Natural killer cell (primary cell): ENCODE data around the gene TEAD4. TPM values are rescaled to one million over a fixed set of nuclear protein-coding genes. Genes with fewer than 3 reads are reported as not detected.

Experiments
- ATAC-seq, 3 donors: fragments of 150-1000 bp in 2 of 3; fragments of 200-7000 bp in 1 of 3; cut with Tn5 transposase; 1 replicate in 1 of 3; 2 replicates in 2 of 3; pipeline ENCODE4 v1.10.0; 2021; ENCODE audit warnings: mild to moderate bottlenecking in 2 of 3, moderate library complexity in 2 of 3
- DNase-seq, 2 donors: peaks; one replicate each; pipeline versions ENCODE4 v3.0.0 to v3.0.0-alpha.2; 2013 to 2021; ENCODE audit warnings: mixed read lengths in 1 of 2
- H3K27ac ChIP-seq: one replicate; pipeline ENCODE4 v1.5.1; 2013; ENCODE audit warnings: mild to moderate bottlenecking, low read length
- H3K27me3 ChIP-seq: one replicate; pipeline ENCODE4 v1.6.1; 2013; ENCODE audit warnings: low read length; ENCODE audit not compliant: control insufficient read depth, insufficient read depth
- H3K36me3 ChIP-seq: one replicate; pipeline ENCODE4 v1.6.1; 2013; ENCODE audit warnings: low read length; ENCODE audit not compliant: control insufficient read depth, insufficient read depth
- H3K4me1 ChIP-seq: one replicate; pipeline ENCODE4 v1.6.1; 2013; ENCODE audit warnings: low read length; ENCODE audit not compliant: control insufficient read depth, insufficient read depth
- H3K4me3 ChIP-seq: one replicate; pipeline ENCODE4 v1.5.1; 2013; ENCODE audit warnings: low read length
- H3K9me3 ChIP-seq: one replicate; pipeline ENCODE4 v1.6.1; 2013; ENCODE audit warnings: low read length; ENCODE audit not compliant: control insufficient read depth, insufficient read depth
- H3K27ac Mint-ChIP-seq, 2 donors: one replicate each; pipeline ENCODE4 v1.8.0; 2022; ENCODE audit warnings: mild to moderate bottlenecking in 2 of 2, mixed read lengths in 2 of 2, moderate library complexity in 1 of 2
- H3K27me3 Mint-ChIP-seq, 2 donors: one replicate each; pipeline ENCODE4 v1.8.0; 2022; ENCODE audit warnings: low read depth in 2 of 2, mixed read lengths in 2 of 2
- H3K36me3 Mint-ChIP-seq: one replicate; pipeline ENCODE4 v1.8.0; 2022; ENCODE audit warnings: mixed read lengths
- H3K4me1 Mint-ChIP-seq, 2 donors: one replicate each; pipeline ENCODE4 v1.8.0; 2022; ENCODE audit warnings: mixed read lengths in 2 of 2
- H3K4me3 Mint-ChIP-seq: one replicate; pipeline ENCODE4 v1.8.0; 2022; ENCODE audit warnings: mild to moderate bottlenecking, moderate library complexity, mixed read lengths
- H3K9me3 Mint-ChIP-seq, 2 donors: one replicate each; pipeline ENCODE4 v1.8.0; 2022; ENCODE audit warnings: mixed read lengths in 2 of 2
- WGBS: methylation state at CpG from one replicate; pipeline ENCODE4 v1.1.7; 2013; ENCODE audit warnings: missing lambda C conversion rate; ENCODE audit not compliant: insufficient coverage; 5-methylcytosine and 5-hydroxymethylcytosine counted together
- intact Hi-C: fragments of 100-400 bp; cut with micrococcal nuclease; formaldehyde crosslinking; loops from one replicate; pipeline ENCODE4 v1.14.2; 2022
- total RNA-seq, 4 donors: library from RNA; stranded (reverse); fragments of 120-200 nt in 1 of 4; gene quantifications; one replicate each; pipeline versions ENCODE4 v1.2.3 to v1.2.4, GENCODE V29; 2013 to 2022
- TF ChIP-seq, protein P1 (sequence below): fragments of 200-600 bp; IDR thresholded peaks from one replicate; pipeline ENCODE4 v1.8.0; 2022; ENCODE audit warnings: antibody characterized with exemption

TEAD4 gene
- total RNA-seq, 3 donors from 2014 or later (not counting 1 experiment from before 2014, with no cell fraction given): not detected

DNA sequence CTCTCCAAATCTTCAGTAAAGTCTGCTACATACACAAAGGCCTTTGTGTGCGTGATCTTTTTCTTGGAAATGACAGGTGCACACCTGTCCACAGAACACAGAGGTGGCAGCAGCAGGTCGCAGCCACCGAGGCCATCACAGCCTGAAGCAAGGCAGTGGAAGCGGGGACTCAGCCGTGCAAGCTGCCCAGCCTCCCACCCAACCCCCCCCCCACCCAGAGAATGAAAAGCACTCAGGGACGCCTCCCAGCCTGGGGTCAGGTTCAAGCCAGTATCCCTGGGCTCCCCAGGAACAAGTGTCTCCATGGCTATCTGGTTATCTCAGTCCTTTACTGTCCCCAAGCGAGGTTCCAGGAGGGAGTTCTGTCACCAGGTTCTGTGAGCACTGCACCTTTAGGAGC is 86.8 kb downstream of the TEAD4 start:
- Mint-ChIP-seq H3K36me3 (no peaks in the 10 kb centered on the region), H3K27ac (no peak overlapping the region), H3K4me3 (no peak overlapping the region), H3K4me1 (no peaks in the 10 kb centered on the region), H3K27me3 (peaks cover 0 to 14% of the 10 kb centered on the region in 2 donors), H3K9me3 (no peaks in the 10 kb centered on the region)
- ATAC-seq (no peak), DNase-seq (no peak)
- Histone ChIP-seq H3K36me3 (no peaks in the 10 kb centered on the region), H3K4me1 (peaks cover 3% of the 10 kb centered on the region), H3K27ac (no peak overlapping the region), H3K4me3 (no peak overlapping the region), H3K9me3 (no peaks in the 10 kb centered on the region), H3K27me3 (no peaks in the 10 kb centered on the region)
- TF ChIP-seq, protein P1, sequence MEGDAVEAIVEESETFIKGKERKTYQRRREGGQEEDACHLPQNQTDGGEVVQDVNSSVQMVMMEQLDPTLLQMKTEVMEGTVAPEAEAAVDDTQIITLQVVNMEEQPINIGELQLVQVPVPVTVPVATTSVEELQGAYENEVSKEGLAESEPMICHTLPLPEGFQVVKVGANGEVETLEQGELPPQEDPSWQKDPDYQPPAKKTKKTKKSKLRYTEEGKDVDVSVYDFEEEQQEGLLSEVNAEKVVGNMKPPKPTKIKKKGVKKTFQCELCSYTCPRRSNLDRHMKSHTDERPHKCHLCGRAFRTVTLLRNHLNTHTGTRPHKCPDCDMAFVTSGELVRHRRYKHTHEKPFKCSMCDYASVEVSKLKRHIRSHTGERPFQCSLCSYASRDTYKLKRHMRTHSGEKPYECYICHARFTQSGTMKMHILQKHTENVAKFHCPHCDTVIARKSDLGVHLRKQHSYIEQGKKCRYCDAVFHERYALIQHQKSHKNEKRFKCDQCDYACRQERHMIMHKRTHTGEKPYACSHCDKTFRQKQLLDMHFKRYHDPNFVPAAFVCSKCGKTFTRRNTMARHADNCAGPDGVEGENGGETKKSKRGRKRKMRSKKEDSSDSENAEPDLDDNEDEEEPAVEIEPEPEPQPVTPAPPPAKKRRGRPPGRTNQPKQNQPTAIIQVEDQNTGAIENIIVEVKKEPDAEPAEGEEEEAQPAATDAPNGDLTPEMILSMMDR: no peak
- WGBS: 77% methylated on average over 5 of the region's 7 CpGs
- intact Hi-C loops: no loop called here

DNA sequence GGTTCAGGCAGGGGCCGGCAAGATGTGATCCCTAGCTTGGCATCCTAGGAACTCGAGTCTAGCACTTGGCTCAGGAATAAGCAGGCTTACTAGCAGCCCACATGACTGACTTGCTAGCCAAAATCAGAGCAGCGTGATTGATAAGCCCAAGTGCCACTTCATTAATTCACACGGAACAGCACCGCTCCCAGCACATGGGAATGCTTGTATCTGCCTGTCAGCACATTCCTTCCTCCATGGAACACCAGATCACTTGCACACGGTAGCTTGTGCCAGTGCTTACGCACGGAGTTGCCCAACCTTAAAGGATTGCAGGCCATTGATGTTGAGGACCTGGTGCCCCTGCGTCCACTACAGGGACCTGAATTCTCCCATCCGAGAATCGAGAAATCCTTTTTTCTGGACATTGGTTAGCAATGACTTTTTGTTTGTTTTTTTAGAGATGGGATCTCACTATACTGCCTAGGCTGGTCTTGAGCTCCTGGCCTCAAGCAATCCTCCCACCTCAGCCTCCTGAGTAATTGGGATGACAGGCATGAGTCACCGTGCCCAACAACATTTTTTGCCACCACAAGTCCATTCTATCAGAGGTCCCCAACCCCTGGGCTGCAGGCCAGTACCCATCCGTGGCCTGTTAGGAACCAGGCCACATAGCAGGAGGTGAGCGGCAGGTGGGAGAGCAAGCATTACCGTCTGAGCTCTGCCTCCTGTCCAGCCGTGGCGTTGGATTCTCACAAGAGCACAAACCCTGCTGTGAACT is 87.4 kb downstream of the TEAD4 start:
- TF ChIP-seq, protein P1: no peak
- H3K4me3 ChIP-seq: no peak overlapping the region
- H3K27ac ChIP-seq: no peak overlapping the region
- H3K36me3 ChIP-seq: no peaks in the 10 kb centered on the region
- Mint-ChIP-seq H3K27ac (no peak overlapping the region), H3K9me3 (no peaks in the 10 kb centered on the region), H3K4me1 (no peaks in the 10 kb centered on the region), H3K27me3 (peaks cover 0 to 11% of the 10 kb centered on the region in 2 donors), H3K4me3 (no peak overlapping the region), H3K36me3 (no peaks in the 10 kb centered on the region)
- H3K27me3 ChIP-seq: no peaks in the 10 kb centered on the region
- ATAC-seq (no peak), DNase-seq (no peak)
- WGBS: 86% methylated on average over 17 of the region's 17 CpGs
- peaks cover 3% of the 10 kb centered on the region for H3K4me1 ChIP-seq
- no peaks in the 10 kb centered on the region for H3K9me3 ChIP-seq
- intact Hi-C loops: no loop called here

DNA sequence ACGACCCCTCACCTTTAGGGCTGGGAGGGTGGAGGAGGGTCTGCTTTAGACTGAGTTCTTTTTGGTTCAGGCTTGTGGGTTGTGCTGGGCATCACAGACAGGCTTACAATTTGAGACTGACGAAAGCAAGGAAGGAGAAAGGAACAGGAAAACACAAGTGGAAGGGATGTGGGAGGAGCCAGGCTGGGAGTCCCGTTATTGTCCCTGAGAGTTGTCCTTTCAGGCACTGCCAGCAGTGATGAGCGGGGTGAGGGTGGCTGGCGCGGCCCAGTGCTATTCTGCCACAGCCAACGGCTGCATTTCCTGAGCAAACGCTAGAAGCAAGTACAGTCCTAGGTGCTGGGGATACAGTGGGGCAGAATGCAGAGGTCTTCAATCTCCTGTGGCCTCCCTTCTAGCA is 88.8 kb downstream of the TEAD4 start:
- intact Hi-C loops: no loop called here
- H3K4me1 ChIP-seq: no peaks in the 10 kb centered on the region
- no peaks in the 10 kb centered on the region for H3K4me1 Mint-ChIP-seq

More for the DNA sequence above, 88.8 kb downstream of the TEAD4 start:
- Histone ChIP-seq H3K4me3 (no peak overlapping the region), H3K27ac (no peak overlapping the region), H3K36me3 (no peaks in the 10 kb centered on the region), H3K9me3 (no peaks in the 10 kb centered on the region), H3K27me3 (no peaks in the 10 kb centered on the region)
- Mint-ChIP-seq H3K36me3 (no peaks in the 10 kb centered on the region), H3K27me3 (peaks cover 0 to 8% of the 10 kb centered on the region in 2 donors), H3K9me3 (no peaks in the 10 kb centered on the region), H3K4me3 (no peak overlapping the region), H3K27ac (no peak overlapping the region)
- ATAC-seq: no peak
- WGBS: 62% methylated on average over 8 of the region's 8 CpGs
- no peak for DNase-seq
- TF ChIP-seq, protein P1: no peak
